Erythroblast (primary cell): ENCODE data around the gene LSM14B.
A peak's percentile ranks its signal among the peaks of the same experiment; 100 is the strongest.
"Not testable (repeated sequence)": the region's sequence is repeated elsewhere in the genome, so short reads cannot be mapped to it uniquely, and the experiment has no call there.

ENCODE experiments used
- DNase-seq, 2 experiments: peaks; one replicate each; lab custom pipeline; 2025; lab: John Stamatoyannopoulos, UW
- GATA1 ChIP-seq: IDR thresholded peaks from 2 replicates; pipeline ENCODE4 v1.6.1; 2011; ENCODE audit warnings: low read depth, mild to moderate bottlenecking, control low read depth, low read length, moderate library complexity
- POLR2A ChIP-seq: IDR thresholded peaks from 2 replicates; pipeline ENCODE4 v1.6.1; 2011; ENCODE audit warnings: mild to moderate bottlenecking, low read length

Gene LSM14B

DNA sequence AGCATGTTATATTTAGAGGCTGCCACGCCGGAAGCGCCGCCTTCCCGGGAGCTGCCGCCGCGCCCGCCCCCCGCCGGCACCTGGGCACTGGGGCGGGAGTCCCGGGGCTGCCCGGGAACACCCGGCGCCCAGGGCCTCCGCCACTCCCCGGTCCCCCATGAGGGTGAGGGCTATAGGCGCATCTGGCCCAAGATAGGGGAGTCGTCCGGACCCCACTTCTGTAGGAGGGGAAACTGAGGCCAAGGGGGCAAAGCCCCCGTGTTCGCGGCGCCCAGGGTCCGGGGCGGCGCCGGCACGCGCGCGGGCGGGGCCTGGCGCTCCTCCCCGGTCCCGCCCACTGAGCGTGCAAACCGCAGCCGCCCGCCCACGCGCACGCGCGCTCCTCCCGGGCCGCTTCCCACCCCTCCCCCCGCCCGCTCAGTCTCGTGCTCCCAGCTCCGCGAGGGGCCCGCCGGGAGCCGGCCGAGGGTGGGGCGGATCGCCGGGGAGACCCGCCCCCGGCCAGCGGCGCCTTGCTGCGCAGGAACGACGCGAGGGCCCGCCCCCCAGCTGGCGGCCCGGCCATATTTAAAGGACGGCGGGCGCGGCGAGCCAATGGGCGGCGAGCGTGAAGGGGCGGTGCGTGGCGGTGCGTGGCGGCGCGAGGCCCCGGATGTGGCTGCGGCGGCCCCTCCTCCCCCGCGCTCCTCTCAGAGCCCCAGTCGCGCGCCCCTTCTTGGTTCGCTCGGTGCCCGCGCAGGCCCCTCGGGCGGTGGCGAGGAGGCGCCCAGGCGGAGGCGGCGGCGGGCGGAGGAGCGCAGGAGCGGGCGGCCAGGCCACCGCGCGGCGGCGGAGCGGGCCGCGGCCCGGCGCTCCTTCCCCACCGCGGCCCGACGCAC, at the start of gene LSM14B:
LSM14B (plus strand) TSS at position 700 of the 878 bp plus-strand sequence. CDS start 192 bp downstream, outside the sequence.
- peak; percentile 67 for TF ChIP-seq POLR2A
- TF ChIP-seq GATA1 = no peak
- peak; percentile 98 to 100 for DNase-seq

DNA sequence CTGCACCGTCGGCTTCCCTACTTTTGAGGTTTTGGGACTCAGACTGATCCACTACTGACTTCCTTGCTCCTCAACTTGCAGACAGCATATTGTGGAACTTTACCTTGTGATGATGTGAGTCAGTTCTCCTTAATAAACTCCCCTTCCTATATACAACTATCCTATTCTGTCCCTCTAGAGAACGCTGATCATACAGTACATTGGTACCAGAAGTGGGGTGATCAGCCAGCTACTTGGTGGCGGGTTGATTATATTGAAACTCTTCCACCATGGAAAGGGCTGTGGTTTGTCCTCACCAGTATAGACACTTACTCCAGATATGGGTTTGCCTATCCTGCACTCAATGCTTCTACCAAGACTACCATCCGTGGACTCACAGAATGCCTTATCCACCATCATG, 49.0 kb upstream of the LSM14B start:
- TF ChIP-seq POLR2A = no peak
- no peak for TF ChIP-seq GATA1
- no peak for DNase-seq

DNA sequence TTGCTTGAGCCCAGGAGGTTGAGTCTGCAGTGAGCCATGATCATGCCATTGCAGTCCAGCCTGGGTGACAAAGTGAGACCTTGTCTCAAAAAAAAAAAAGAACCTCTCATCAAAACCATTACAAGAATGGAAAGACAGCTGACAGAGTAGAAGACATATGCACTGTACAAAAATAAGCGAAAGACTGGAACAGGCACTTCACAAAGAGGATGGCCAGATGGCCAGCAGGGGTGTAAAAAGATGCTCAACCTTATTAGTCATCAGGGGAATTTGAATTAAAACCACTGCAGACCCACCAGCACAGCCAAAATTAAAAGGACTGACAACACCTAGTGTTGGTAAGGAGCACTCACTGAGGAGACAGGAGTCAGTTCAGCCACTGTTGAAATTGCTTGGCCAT, 43.1 kb upstream of the LSM14B start:
- no peak for TF ChIP-seq POLR2A
- TF ChIP-seq GATA1 = no peak
- no peak for DNase-seq

DNA sequence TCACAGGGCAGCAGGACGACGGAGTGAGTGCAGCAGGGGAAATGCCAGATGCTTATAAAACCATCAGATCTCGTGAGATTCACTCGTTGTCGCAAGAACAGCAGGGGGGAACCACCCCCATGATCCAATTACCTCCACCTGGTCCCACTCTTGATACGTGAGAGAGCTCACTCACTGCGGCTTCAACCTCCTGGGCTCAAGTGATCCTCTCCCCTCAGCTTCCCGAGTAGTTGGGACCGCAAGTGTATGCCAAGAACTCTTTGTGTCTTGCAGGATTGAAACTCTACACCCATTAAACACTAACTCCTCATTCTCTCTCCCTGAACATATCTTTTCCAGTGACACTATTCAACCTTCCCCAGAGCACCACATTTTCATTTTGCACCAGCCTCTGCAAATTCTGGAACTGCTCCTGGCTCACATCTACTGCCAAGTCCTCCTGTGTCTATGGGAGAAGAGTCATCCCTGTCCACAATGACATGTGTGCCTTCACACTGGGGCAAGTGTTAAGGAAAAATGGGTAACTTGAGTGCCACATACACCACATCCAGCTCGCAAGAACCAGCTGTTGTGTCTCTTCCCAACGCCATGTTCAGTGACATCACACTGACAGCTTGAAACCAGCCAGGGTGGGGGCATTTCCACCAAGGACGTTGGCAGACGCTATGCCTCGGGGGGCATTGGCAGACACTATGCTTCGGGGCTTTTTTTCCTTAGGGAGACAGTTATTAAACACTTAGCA, 41.9 kb upstream of the LSM14B start:
- DNase-seq = no peak
- TF ChIP-seq GATA1 = no peak
- no peak for TF ChIP-seq POLR2A

DNA sequence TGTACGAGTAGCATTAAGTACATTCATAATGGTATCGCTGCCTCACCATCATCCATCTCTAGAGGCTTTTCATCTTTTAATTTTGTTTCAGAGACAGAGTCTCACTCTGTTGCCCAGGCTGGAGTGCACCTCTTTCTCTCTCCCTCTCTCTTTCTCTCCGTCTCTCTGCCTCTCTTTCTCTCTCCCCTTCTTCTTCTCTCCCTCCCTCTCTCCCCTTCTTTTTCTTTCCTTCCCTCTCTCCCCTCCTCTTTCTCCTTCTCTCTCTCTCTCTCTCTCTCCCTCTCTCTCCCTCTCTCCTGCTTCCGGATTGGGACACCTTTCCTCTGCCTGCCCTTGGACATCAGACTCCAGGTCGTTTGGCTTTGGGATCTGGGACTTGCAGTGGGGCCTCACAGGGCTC, 39.0 kb upstream of the LSM14B start:
- DNase-seq = no peak

DNA sequence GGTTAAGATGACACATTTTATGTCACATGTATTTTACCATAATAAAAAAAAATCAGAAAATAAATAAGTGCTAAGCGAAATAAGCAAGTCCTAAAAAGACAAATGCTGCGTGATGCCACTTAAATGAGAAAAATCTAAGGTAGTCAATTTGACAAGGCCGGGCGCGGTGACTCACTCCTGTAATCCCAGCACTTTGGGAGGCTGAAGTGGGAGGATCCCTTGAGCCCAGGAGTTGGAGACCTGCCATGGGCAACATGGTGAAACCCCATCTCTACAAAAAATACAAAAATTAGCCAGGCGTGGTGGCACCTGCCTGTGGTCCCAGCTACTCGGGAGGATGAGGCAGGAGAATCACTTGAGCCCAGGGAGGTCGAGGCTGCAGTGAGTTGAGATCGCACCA, 38.1 kb upstream of the LSM14B start:
- not testable (repeated sequence) for DNase-seq

More for the DNA sequence above, 39.0 kb upstream of the LSM14B start:
- TF ChIP-seq POLR2A (no peak), GATA1 (no peak)

DNA sequence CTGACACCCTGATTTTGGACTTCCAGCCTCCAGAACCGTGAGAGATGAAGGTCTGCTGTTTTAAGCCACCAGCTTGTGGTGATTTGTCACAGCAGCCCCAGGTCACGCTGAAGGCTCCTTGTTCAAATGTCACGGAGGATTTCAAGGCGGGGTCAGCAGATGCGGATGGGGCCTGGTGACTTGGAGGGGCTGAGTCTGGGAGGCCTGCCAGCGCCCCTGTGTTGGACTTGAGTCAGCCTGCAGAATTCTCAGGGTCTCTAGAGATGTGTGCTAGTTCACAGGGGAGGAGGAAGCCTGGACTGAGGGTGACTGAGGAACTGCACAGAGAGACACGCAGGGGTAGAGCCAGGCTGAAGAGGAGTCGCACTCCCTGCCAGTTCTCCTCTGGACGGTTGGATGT, 37.1 kb upstream of the LSM14B start:
- no peak for TF ChIP-seq GATA1
- no peak for TF ChIP-seq POLR2A

DNA sequence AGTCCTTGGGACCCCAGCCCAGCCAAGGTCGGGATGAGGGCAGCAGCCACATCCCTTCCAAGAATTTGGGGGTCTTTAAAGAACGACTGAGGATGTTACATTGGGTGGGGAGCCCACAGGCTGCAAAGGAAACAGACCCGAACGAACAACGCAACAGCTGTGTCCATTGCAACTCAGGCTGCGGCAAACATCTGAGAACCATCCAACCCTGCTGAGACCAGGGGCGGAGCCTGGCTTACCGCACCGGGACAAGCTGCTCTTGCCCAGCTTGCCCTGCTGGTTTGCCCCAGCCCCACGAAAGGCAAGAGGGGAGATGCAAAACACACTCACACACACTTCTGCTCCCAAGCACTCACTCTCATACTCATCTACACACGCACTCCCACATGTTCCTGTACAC, 35.0 kb upstream of the LSM14B start:
- DNase-seq = peak in 1 of 2 experiments; percentile 30
- no peak for TF ChIP-seq POLR2A

More for the DNA sequence above, 37.1 kb upstream of the LSM14B start:
- DNase-seq = no peak

DNA sequence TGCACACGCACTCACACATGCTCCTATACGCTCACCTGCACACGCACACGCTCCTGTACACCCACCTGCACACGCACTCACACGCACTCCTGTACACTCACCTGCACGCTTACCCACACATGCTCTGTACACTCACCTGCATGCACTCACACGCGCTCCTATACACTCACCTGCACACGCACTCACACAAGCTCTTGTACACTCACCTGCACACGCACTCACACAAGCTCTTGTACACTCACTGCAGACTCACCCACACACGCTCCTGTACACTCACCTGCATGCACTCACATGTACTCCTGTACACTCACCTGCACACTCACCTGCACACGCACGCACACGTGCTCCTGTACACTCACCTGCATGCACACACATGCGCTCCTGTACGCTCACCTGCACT, 34.6 kb upstream of the LSM14B start:
- no peak for DNase-seq
- TF ChIP-seq POLR2A (no peak), GATA1 (no peak)

DNA sequence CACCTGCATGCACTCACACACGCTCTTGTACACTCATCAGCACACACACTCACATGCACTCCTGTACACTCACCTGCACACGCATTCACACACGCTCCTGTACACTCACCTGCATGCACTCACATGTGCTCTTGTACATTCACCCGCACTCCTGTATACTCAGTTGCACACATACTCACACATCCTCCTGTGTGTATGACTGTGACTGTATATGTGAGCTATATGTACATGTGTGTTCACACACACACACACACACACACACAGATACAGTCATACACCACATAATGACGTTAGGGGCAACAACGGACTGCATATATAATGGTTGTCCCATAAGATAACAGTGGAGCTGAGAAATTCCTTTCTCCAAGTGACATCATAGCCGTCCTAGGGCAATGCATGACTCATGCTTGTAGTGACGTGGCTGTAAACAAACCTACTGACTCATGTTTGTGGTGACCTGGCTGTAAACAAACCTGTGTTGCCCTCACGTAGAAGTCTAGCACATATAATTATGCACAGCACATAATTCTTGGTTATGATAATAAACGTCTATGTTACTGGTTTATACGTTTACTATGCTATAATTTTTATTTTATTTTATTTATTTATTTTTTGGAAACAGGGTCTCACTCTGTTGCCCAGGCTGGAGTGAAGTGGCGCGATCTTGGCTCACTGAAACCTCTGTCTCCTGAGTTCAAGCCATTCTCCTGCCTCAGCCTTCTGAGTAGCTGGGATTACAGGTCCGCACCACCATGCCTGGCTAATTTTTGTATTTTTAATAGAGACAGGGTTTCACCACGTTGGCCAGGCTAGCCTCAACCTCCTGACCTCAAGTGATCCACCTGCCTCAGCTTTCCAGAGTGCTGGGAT, 33.8 kb upstream of the LSM14B start:
- DNase-seq = peak; percentile 77 to 90
- no peak for TF ChIP-seq POLR2A

DNA sequence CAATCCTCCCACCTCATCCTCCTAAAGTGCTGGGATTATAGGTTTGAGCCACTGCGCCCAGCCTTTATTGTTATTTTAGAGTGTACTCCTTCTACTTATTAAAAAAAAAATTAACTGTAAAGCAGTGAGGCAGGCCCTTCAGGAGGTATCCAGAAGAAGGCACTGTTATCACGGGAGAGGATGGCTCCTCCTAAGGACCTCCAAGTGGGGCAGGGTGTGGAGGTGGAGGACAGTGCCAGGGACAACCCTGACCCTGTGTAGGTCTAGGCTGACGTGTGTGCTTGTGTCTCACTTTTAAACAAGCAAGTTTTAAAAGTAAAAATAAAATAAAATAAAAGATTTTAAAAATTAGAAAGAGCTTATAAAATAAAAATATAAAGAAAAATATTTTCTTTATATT, 32.9 kb upstream of the LSM14B start:
- peak in 1 of 2 experiments; percentile 51 for DNase-seq

DNA sequence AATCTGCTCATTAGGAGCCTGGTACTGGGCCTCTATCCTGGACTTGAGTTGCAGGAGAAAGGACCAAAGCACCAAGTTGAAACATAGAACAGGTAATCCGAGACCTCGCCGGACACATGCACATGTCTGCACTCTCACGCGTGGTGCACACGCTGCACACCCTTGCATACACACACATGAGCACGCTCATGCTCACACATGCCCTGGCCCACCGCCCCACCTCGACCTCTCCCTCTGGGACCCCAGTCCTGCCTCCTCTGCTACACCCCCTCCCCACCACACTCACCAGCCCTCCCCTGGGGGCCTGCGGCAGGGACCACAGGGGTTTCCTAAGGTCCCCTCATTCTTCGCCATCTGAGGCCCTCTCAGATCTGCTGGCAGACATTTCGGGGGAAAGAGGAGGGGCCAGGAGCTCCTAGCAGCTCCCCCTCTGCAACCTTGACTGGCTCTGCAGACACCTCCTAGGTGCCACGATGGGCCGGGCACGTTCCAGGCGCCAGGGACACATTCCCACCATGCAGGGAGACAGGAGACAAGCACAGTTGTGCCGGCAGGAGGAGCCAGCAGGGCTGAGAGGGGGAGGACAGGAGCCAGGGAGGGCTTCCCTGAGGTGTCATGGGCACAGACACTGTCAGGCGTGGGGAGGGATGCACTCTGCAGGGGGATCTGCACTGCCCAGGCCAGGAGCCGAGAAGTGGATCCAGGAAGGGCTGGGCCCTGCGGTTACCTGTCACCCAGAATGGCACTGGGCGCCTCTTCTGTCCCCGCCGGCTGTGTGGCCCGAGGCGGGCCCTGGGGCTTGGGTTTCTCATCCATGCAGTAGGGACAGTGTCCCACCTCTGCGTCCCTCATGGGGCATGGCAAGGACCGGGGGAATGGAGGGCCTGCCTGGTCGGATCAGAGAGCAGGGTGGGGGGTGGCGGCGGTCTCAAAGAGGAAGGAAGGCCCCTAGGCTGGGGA, 25.6 kb upstream of the LSM14B start:
- no peak for DNase-seq
- TF ChIP-seq POLR2A (no peak), GATA1 (no peak)

More for the DNA sequence above, 32.9 kb upstream of the LSM14B start:
- no peak for TF ChIP-seq GATA1
- no peak for TF ChIP-seq POLR2A
